HepG2 (cell line): ENCODE results near the gene PIBF1. TPM values are rescaled to one million over a fixed set of nuclear protein-coding genes. Genes with fewer than 3 reads are reported as not detected.

ENCODE experiments used
- ATAC-seq: fragments of 200-7000 bp; cut with Tn5 transposase; 3 replicates; pipeline ENCODE4 v1.9.1; 2020; ENCODE audit warnings: mild to moderate bottlenecking, moderate library complexity
- BruUV-seq: library from RNA; stranded (reverse); fragments of 400-500 nt; replicated peaks from 2 replicates; lab custom pipeline; 2021; lab: Mats Ljungman, UMichigan
- CTCF ChIA-PET: fragments of 300-600 bp; formaldehyde crosslinking; extraction: SDS; loops from one replicate; lab custom pipeline; 2021; ENCODE audit warnings: low total read pairs, inconsistent platforms, low intra/inter-chr PET ratio; lab: Yijun Ruan, JAX
- POLR2A ChIA-PET: fragments of 350-600 bp; sonication (Branson Sonifier 250); formaldehyde crosslinking; loops from one replicate; lab custom pipeline; 2020; ENCODE audit warnings: antibody characterized with exemption, inconsistent platforms; lab: Yijun Ruan, JAX
- DNase-seq: peaks from one replicate; pipeline ENCODE4 v3.0.0-alpha.2; 2015; ENCODE audit warnings: low spot score
- FAIRE-seq: peaks from 3 replicates; lab custom pipeline; 2011; peaks lifted over from hg19 to GRCh38; lab: Jason Lieb, UNC
- H2AFZ ChIP-seq: one replicate; pipeline ENCODE4 v1.6.1; 2011; ENCODE audit warnings: low read length, inconsistent platforms
- H3K27ac ChIP-seq: fragments of 300-600 bp; 3 replicates; pipeline ENCODE4 v1.8.0; 2011; ENCODE audit warnings: mixed run types, mild to moderate bottlenecking, mixed read lengths, low read length, inconsistent platforms; ENCODE audit not compliant: insufficient read depth; ENCODE audit errors: extremely low read length
- H3K27me3 ChIP-seq, 2 experiments: fragments of 200-600 bp in 1 of 2; 2 replicates in 1 of 2; 3 replicates in 1 of 2; pipeline versions ENCODE4 v1.6.0 to v1.8.0; 2011; ENCODE audit warnings: low read length in 2 of 2, mild to moderate bottlenecking in 2 of 2, moderate library complexity in 2 of 2, inconsistent platforms in 1 of 2; ENCODE audit not compliant: insufficient read depth in 2 of 2, control insufficient read depth in 1 of 2
- H3K36me3 ChIP-seq, 2 experiments: fragments of 200-600 bp in 1 of 2; replicated peaks in 1 of 2; 2 replicates in 1 of 2; 3 replicates in 1 of 2; pipeline versions ENCODE4 v1.5.1 to v1.8.0; 2011; ENCODE audit warnings: low read length in 2 of 2, inconsistent platforms in 1 of 2; ENCODE audit not compliant: insufficient read depth in 2 of 2, control insufficient read depth in 1 of 2
- H3K4me1 ChIP-seq: 2 replicates; pipeline ENCODE4 v1.5.1; 2012; ENCODE audit warnings: low read length, inconsistent platforms; ENCODE audit not compliant: insufficient read depth
- H3K4me2 ChIP-seq: 2 replicates; pipeline ENCODE4 v1.6.0; 2011; ENCODE audit warnings: low read depth, low read length, inconsistent platforms
- H3K4me3 ChIP-seq, 3 experiments: fragments of 200-600 bp in 1 of 3; sonication (generic), shearing (Covaris generic) in 1 of 3; replicated peaks in 1 of 3; 2 replicates each; pipeline ENCODE4 v1.5.1; 2011 to 2016; ENCODE audit warnings: low read length in 3 of 3, inconsistent platforms in 2 of 3, low read depth in 2 of 3, mild to moderate bottlenecking in 2 of 3, control low read depth in 1 of 3, mixed read lengths in 1 of 3; ENCODE audit not compliant: insufficient read depth in 1 of 3
- H3K79me2 ChIP-seq: one replicate; pipeline ENCODE4 v1.6.1; 2011; ENCODE audit warnings: low read length, inconsistent platforms; ENCODE audit not compliant: insufficient read depth
- H3K9ac ChIP-seq: 2 replicates; pipeline ENCODE4 v1.6.0; 2011; ENCODE audit warnings: mild to moderate bottlenecking, low read depth, low read length, inconsistent platforms; ENCODE audit not compliant: insufficient read depth
- H3K9me3 ChIP-seq: 2 replicates; pipeline ENCODE4 v1.5.1; 2012; ENCODE audit warnings: mild to moderate bottlenecking, low read length
- H4K20me1 ChIP-seq: 2 replicates; pipeline ENCODE4 v1.6.0; 2011; ENCODE audit warnings: inconsistent platforms, mild to moderate bottlenecking, low read length, moderate library complexity; ENCODE audit not compliant: insufficient read depth
- CBFB ChIP-seq: sonication (generic); formaldehyde crosslinking; IDR thresholded peaks from 2 replicates; pipeline ENCODE4 v1.4.0; 2020; ENCODE audit warnings: missing genetic modification reagents
- MAFK ChIP-seq, 2 experiments: IDR thresholded peaks in 1 of 2; conservative IDR thresholded peaks in 1 of 2; 2 replicates each; pipeline ENCODE4 v1.6.1; 2011; ENCODE audit warnings: improper control_type of control experiment in 2 of 2, low read length in 2 of 2
- NR2F2 ChIP-seq: IDR thresholded peaks from 2 replicates; pipeline ENCODE4 v1.6.1; 2012; ENCODE audit warnings: low read depth, inconsistent platforms, borderline replicate concordance
- RFX3 ChIP-seq: IDR thresholded peaks from 2 replicates; pipeline ENCODE4 v1.6.1; 2016; ENCODE audit warnings: missing biosample characterization, missing genetic modification reagents
- ZNF3 ChIP-seq: IDR thresholded peaks from 2 replicates; pipeline ENCODE4 v1.7.0; 2017; ENCODE audit warnings: inconsistent platforms
- WGBS: methylation state at CpG from one replicate; pipeline ENCODE4 v1.1.6; 2017; ENCODE audit warnings: low lambda C conversion rate; 5-methylcytosine and 5-hydroxymethylcytosine counted together
- in situ Hi-C: cut with HindIII; loops from 2 replicates; pipeline ENCODE4 v1.10.0; 2017; ENCODE audit warnings: low pct_unique_long_range_greater_than_20kb; ENCODE audit not compliant: extremely low pct_ligation_motif_present
- intact Hi-C: fragments of 100-400 bp; cut with micrococcal nuclease; formaldehyde crosslinking; loops from one replicate; pipeline ENCODE4 v1.10.0; 2022; ENCODE audit not compliant: unreplicated experiment
- polyA plus RNA-seq, 8 experiments: library from polyadenylated mRNA; depleted of rRNA in 3 of 8; stranded (reverse) in 7 of 8; unstranded in 1 of 8; fragments of >200 nt; fragmentation: Illumina TruSeq in 4 of 8; extraction: Trizol in 4 of 8; gene quantifications; 2 replicates each; pipeline versions ENCODE4 v1.2.1 to v1.2.3, GENCODE V29; 2011 to 2016; ENCODE audit warnings: low read depth in 4 of 8, missing spikeins in 1 of 8, mixed read lengths in 1 of 8; ENCODE audit not compliant: insufficient read depth in 1 of 8
- total RNA-seq, 5 experiments: library from RNA; depleted of rRNA; stranded (reverse); fragments of >200 nt; fragmentation: Illumina TruSeq; extraction: Trizol; gene quantifications; 2 replicates each; pipeline ENCODE4 v1.2.3, GENCODE V29; 2016; ENCODE audit warnings: low read depth in 1 of 5
- TF ChIP-seq, protein P1 (sequence below): sonication (generic); formaldehyde crosslinking; IDR thresholded peaks from 2 replicates; pipeline ENCODE4 v1.5.1; 2020; ENCODE audit warnings: mild to moderate bottlenecking, missing genetic modification reagents, borderline replicate concordance

PIBF1 gene
- total and polyA plus RNA-seq, 2 of the 13 experiments (the other 11 are each of a cell fraction or from before 2014, with no cell fraction given): 4.2 to 15.8 TPM

DNA sequence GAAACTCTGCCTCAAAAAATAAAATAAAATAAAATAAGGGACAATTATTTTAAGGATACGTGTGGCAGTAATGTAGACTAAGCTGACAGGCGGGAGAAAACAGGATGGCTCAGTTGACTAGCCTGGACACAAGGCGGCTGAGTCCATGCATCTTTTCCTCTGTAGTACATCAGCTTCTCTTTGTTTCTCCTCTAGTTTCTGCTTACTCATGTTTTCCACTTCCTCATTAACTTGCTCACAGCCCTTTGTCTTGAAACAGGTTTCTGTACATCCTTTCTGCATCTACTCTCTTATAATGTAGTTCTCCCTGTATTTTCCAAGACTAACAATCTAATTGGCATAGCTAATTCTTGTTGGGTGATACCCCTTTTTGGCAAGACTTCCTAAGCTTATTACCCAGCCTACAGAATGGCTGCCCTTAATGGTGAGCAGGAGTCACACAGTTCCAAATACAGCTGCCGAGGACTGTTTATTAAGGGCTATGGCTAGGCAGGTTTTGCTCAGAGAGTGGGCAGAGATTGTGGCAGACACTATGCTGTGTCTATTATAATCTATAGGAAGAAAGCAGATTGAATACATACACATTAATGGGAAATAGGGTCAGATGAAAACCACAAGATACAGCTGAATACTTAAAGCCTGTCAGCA lies 218.2 kb downstream of the PIBF1 start:
- Histone ChIP-seq H2AFZ (no peak overlapping the region), H3K4me3 (no peak overlapping the region), H3K9me3 (no peaks in the 10 kb centered on the region), H3K4me1 (peaks cover 7% of the 10 kb centered on the region; the same call in 1 of the 2 replicates), H3K9ac (no peak overlapping the region), H3K27ac (no peak overlapping the region), H3K4me2 (no peak overlapping the region), H3K36me3 (peaks cover 5 to 10% of the 10 kb centered on the region in 2 experiments; a peak in 2 of 5 replicates), H3K79me2 (no peaks in the 10 kb centered on the region), H4K20me1 (no peaks in the 10 kb centered on the region), H3K27me3 (no peaks in the 10 kb centered on the region; a peak in 1 of 5 replicates)
- ATAC-seq (no peak), DNase-seq (no peak), FAIRE-seq (no peak)
- intact Hi-C loops: no loop called here
- WGBS: 99% methylated on average over 4 of the region's 4 CpGs
- in situ Hi-C loops: no loop called here
- no TSS peak for BruUV-seq
- POLR2A ChIA-PET: no interaction called here
- CTCF ChIA-PET: no interaction called here
- peak in 1 of 2 experiments; percentile 10; a peak in 1 of 4 replicates for TF ChIP-seq MAFK (conservative IDR thresholded peaks at IDR 0.05 in 1 of 2, IDR thresholded peaks at IDR 0.05 in 1 of 2; ENCODE audit: low read length in 2 of 2)
- TF ChIP-seq NR2F2: no peak

GRCh38 chr13:73001971-73002370 lies 220.0 kb downstream of the PIBF1 start:
- no peak for ATAC-seq
- no peaks in the 10 kb centered on the region for H4K20me1 ChIP-seq
- no peak overlapping the region for H3K4me3 ChIP-seq
- BruUV-seq: no TSS peak
- H3K9me3 ChIP-seq: no peaks in the 10 kb centered on the region
- in situ Hi-C loops: no loop called here
- intact Hi-C loops: no loop called here
- peaks cover 5 to 10% of the 10 kb centered on the region in 2 experiments; a peak in 2 of 5 replicates for H3K36me3 ChIP-seq
- no peak overlapping the region for H3K27ac ChIP-seq
- no peak overlapping the region for H3K9ac ChIP-seq
- no peak for DNase-seq
- no peak for FAIRE-seq
- no peaks in the 10 kb centered on the region; a peak in 1 of 5 replicates for H3K27me3 ChIP-seq
- H2AFZ ChIP-seq: no peak overlapping the region
- H3K4me2 ChIP-seq: no peak overlapping the region
- H3K4me1 ChIP-seq: peaks cover 7% of the 10 kb centered on the region; the same call in 1 of the 2 replicates
- H3K79me2 ChIP-seq: no peaks in the 10 kb centered on the region
- POLR2A ChIA-PET: no interaction called here
- TF ChIP-seq, protein P1, sequence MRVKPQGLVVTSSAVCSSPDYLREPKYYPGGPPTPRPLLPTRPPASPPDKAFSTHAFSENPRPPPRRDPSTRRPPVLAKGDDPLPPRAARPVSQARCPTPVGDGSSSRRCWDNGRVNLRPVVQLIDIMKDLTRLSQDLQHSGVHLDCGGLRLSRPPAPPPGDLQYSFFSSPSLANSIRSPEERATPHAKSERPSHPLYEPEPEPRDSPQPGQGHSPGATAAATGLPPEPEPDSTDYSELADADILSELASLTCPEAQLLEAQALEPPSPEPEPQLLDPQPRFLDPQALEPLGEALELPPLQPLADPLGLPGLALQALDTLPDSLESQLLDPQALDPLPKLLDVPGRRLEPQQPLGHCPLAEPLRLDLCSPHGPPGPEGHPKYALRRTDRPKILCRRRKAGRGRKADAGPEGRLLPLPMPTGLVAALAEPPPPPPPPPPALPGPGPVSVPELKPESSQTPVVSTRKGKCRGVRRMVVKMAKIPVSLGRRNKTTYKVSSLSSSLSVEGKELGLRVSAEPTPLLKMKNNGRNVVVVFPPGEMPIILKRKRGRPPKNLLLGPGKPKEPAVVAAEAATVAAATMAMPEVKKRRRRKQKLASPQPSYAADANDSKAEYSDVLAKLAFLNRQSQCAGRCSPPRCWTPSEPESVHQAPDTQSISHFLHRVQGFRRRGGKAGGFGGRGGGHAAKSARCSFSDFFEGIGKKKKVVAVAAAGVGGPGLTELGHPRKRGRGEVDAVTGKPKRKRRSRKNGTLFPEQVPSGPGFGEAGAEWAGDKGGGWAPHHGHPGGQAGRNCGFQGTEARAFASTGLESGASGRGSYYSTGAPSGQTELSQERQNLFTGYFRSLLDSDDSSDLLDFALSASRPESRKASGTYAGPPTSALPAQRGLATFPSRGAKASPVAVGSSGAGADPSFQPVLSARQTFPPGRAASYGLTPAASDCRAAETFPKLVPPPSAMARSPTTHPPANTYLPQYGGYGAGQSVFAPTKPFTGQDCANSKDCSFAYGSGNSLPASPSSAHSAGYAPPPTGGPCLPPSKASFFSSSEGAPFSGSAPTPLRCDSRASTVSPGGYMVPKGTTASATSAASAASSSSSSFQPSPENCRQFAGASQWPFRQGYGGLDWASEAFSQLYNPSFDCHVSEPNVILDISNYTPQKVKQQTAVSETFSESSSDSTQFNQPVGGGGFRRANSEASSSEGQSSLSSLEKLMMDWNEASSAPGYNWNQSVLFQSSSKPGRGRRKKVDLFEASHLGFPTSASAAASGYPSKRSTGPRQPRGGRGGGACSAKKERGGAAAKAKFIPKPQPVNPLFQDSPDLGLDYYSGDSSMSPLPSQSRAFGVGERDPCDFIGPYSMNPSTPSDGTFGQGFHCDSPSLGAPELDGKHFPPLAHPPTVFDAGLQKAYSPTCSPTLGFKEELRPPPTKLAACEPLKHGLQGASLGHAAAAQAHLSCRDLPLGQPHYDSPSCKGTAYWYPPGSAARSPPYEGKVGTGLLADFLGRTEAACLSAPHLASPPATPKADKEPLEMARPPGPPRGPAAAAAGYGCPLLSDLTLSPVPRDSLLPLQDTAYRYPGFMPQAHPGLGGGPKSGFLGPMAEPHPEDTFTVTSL (CRISPR knock-in tag): no peak
- TF ChIP-seq ZNF3 (CRISPR knock-in tag) (no peak), CBFB (no peak), RFX3 (CRISPR knock-in tag) (no peak)
- CTCF ChIA-PET: no interaction called here
